GM04503 (cell line): ENCODE measurements around the gene ARHGEF28.
A peak's percentile ranks its signal among the peaks of the same experiment; 100 is the strongest.

Experiments used
- DNase-seq: peaks from one replicate; pipeline ENCODE4 v3.0.0-alpha.2; 2012; ENCODE audit warnings: low read depth

ARHGEF28 gene

DNA sequence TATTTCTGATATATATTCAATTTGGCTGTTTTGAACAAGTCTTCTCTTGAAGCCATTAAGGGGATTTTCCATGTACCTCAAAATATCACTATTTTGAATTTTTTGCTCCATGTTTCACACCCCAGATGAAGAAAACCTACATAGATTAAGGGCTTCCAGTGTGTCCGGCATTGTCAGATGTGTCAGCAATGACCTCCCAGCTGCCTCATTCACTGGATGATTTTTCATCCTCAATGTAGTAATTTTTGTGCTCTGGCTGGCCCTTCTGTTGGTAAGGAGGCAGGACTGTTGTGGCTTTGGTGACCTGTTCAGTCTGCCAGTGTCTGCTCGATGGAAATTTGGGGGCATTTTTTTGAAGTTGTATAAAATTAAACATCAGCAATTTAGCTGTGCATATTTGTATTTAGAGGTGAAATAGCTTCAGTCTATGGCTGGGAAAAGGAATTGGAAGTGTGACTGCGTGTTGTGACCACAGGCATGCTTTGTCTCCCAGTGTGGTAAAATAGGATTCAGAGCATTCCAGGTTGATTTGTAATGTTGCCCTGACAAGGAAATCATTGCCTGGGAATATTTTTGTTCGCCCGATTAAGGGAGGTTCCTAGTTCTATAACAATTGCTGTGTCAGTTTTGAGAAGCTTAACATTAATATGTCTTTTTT, 312.4 kb downstream of the ARHGEF28 start:
- peak; percentile 95 for DNase-seq

DNA sequence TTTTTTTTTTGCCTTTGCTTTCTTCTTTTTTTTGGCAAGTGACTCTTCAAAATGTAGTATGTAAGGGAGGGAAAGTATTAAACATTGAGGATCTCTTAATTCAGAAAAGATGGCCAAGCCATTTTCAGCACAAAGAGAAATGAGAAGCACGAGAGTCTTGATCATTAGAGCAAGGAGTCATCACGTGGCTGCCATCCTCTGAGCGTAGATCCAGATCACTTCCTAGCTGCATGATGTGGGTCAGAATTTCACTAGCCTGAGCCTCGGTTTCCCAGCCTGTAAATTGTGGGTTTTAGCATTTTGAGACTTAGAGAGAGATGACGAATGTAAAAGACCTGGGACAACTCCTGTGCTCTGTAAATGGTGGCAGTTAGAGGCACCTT, 312.9 kb downstream of the ARHGEF28 start:
- no peak for DNase-seq

DNA sequence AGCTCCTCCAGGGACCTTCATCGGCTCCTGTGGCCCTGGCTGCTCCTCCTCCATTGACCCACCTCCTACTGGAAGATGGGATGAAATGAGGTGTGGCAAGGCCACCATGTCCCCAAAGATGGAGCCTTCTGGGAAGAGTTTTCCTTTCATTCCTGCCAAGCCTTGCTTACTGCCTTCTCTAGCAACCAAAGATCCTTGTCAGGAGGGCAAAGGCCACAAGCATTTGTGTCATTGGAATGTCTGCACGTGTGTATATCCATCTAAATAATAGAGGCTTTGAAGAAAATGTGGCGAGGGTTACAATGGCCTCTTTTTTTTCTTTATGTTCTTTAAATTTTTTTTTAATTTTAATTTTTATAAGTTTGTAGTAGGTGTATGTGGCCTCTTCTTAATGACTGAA, 313.6 kb downstream of the ARHGEF28 start:
- DNase-seq = no peak

DNA sequence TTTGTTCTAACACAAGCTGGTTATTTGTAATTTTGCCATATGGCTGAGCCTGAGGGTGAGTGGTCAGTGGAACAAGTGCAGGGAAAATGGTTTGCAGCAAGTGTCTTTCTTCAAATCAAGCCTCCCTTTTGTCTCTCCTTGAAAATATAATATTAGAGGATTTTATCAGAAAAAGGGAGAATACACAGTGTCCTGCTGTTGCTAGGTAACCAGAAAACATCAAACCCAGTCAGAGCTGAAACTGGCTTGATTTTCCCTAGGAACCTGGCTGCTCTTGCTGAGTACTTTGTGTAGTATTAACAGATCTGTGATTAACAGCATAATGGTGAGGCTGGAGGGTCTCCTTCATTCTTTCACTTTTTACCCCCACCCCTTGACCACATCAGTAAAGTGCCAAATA, 314.0 kb downstream of the ARHGEF28 start:
- no peak for DNase-seq

DNA sequence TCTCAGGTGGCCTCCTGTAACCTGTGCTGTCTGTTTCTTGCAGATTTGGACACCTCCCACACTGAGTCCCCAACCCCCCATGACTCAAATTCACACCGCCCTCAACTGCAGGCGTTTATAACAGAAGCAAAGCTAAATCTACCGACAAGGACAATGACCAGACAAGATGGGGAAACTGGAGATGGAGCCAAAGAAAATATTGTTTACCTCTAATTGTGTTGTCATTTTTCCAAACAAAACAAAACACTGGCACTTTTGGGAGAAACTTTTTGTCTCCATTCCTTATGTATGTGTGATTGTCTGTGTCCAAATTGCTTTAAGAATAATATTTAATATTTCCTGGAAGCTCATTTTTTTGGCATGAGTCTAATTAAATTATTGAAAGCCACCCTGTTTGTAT, 314.8 kb downstream of the ARHGEF28 start:
- DNase-seq = no peak

DNA sequence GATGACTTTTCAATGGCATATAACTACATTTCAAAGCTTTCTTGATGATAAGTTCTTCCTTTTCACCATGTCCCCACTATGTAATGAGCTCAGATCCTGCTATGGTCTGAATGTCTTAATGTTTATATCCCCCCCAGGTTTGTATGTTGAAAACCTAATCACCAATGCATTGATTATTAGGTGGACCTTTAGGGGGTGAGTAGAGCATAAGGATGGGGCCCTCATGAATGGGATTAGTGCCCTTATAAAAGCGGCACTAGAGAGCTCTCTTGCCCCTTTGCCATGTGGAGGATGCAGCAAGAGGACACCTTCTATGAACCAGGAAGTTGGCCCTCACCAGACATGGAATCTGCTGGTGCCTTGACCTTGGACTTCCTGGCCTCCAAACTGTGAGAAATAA, 316.8 kb downstream of the ARHGEF28 start:
- DNase-seq = no peak

DNA sequence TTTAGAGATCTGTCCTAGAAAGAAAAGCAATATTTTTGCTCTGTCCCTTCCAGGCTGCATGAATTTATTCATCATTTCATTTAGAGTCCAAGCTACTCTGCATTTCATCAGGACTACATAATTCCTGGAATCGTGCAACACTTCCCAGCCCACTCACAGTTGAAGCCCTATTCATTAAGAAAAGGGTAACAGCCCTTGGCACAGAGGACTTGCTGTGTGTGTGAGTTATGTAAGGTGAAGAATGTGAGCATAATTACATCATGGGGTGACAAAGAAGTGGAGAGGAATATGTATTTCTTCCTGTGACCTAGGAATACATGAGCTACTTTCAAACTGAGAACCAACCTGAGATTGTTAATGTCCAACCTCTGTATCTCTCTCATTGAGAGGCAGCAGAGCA, 317.4 kb downstream of the ARHGEF28 start:
- no peak for DNase-seq

DNA sequence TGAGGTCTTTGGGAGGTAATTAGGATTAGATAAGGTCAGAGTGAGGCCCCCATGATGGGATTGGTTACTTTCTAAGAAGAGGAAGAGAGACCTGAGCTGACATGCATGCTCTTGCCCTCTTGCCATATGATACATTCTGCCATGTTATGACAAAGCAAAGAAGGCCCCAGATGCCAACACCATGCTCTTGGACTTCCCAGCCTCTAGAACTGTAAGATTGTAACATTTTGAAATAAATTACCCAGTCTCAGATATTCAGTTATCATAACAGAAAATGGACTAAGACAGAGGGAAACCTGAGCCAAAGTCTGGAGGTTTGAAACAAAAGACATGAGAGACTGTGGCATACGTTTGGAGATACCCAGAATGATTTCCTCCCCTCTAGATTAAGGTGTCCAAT, 318.6 kb downstream of the ARHGEF28 start:
- DNase-seq = no peak

DNA sequence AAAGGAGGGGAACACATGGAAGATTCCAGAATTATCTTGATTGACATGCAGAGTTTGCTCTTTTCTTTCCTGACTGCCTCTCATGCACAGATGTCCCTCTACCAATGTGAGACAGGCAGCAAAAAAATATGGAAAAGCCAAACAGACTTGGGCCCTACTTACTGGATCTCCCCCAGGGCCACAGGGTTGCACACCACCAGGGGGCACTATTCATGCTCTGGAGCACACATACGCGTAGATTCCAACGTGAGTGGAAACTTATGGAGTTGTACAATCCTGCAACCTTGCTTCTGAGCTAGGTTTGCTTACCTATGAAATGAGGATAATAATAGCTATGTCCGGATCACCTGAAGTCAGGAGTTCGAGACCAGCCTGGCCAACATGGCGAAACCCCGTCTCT, 319.5 kb downstream of the ARHGEF28 start:
- DNase-seq = no peak

DNA sequence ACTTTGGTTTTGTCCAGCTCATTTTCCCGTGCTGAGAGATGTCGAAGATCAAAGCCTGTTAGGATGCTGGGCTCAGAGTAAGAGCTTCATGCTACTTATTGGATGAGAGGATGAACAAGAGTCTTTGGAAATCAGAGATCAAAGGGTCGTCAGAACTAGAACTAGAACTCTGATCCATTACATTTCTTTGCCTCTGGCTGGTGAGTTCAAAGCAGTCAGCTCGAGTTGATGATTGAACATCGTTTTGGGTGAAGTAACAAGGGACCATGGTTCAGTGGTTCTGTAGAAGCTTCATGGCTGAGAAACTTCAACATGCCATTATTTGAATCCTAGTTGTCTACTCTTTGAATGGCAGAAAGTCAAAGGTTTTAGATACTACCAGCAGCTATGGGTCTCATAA, 320.3 kb downstream of the ARHGEF28 start:
- DNase-seq = no peak

DNA sequence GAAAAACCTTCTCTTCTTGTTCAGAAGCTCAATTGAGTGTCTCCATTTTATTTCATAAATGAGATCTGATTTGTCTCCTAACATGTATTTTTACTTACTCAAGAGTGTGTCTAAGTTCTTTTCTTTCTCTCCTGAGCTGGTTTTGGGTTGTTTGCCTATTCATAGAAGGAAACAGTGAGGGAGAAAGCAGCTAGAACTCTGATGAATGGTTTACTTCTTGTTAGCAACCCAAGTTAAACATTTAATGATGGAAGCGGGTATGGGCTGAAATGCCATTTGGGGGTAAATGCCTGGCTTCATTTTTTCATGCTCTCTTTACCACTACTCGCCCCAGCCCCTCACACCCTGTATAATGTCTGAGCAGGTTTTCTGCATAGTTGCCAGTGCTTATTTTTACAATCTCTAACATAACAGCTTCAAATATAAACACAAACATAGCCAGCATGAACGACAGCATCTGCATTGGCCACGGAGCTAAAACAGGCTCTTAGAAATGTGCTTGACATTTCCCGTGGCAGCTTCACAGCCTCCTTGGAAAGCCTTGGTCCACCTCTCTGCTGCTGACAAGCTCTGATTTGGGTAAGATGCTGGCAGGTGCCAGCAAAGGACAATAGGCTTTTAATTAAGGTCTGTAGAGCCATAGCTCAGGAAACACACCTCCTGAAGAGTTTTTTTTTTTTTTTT, 321.1 kb downstream of the ARHGEF28 start:
- DNase-seq = no peak

DNA sequence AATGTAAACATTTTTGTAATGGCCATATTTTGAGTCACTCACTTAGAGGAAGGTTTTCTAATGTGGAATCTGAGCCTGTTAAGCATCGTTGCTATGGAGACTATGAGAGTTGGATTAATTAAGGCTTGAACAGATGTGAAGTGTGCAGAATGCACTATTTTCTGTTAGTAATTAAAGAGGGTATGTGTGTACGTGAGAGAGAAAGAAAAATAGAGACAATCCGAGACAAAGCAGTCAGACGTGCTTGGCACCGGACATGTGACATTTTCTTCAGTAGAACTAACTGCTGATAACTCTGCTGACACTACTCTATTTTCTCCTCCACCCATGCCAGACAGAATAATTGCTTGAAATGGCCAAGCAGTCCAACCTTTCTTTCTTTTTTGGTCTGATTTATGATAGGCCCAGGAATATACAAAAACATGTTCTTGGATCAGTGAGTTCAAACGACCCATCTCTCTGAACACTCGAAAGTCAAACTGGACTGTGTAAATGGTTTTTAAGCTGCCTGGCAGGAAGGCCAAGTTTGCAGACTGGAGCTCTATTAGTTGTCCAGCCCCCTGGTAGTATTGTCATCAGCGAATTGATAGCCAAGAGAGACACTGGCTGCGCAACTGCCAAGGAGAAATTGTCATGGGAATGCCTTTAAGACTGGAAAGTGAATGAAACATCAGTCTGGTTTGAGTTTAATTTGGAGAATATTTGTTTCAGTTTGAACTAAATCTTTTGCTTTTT, 322.1 kb downstream of the ARHGEF28 start:
- DNase-seq = no peak

DNA sequence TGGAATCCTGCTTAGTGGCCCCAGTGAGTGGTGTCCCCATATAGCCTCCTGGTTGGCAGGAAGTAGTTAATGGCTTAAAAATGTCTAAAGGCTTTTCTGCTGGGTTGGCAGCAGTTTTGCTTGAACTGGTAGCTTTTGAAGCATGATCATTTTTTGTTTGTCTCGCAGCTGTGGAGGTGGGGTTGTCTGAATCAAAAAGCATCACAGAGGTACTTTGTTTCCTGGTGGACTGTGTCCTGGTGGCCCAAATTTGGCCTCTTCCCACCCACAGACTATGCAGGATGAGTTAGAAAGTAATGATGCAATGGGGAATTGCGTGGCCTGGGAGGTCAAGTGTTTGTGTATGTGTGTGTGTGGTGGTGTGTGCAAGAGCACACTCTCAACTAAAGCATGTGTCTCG, 322.7 kb downstream of the ARHGEF28 start:
- DNase-seq = no peak

DNA sequence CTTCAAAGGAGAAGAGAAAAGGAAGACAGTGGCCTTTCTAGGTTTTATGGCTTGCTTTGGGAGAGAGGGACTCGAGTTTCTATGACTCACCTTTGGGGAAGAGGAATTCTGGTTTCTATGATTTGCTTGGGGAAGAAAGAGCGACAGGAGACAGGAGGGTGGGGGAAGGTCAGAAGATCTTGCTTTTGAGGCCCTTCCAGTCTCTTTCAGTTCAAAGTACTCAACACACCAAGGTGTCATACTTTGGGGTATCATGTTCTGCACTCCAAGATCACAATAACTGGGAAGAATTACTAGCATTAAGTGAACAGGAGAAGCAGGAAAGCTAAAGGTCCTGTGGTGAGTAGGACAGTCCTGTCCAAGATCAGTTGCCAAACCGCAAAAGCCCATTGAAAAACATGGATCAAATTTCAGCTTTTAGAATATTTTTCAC, 324.5 kb downstream of the ARHGEF28 start:
- no peak for DNase-seq

DNA sequence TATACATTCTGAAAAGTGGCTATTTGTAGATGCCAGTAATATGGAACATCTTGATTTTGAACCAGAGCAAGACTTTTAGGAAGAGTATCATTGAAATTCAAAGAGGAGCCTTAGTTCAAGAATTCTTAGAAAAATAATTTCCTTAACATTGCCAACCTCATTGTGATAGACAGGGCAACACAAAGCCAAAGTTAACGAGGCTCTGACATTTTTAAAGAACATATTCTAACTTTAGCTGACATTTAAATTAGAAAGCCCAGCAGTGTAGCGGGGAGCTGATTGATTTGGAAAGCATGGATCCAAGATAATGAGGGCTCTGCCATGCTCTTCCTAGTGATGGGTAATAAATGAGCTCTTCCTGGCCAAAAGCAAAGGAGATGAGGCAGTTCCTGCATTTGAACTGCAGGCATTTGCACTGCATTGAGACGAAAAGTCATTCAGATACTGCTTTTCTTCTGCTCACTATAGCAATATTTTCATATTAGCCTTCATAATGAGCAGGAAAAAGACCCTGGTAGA, 325.0 kb downstream of the ARHGEF28 start:
- DNase-seq = no peak

DNA sequence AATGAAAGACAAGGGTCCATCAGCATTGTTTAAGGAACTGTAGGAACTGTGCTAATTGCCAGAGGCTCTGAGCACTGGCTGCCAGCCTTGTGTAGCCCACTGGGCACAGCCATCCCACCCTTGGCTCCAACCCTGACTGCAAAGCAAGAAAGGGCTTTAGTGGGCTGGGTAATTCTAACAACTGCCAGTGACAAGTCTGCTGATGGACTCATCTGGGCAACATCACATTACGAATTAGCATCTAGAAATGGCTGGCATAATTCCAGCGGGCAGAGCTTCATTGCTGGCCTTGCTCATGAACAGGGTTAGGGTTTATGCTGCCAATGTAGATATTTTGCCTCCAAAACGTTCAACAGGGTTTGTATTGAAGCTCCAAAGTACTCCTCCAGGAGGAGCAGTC, 326.9 kb downstream of the ARHGEF28 start:
- no peak for DNase-seq

DNA sequence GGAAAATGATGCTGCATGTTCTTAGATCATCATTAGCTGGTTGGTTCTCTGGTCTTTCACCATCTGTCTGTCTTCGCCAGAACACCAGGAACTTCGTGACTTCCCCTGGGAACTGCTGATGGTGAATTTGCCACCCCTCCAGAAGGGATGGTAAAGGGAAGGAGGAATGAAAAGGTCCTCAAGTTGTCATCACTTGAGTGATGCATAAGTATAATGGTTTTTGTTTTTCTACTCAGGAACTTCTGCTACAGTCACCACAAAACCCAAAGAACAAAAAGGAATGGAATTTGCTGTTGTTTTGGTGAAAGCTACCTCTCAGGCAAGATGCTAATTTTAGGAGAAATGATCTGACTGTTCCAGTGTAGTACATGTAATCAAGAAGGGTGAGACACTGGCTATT, 328.4 kb downstream of the ARHGEF28 start:
- no peak for DNase-seq

DNA sequence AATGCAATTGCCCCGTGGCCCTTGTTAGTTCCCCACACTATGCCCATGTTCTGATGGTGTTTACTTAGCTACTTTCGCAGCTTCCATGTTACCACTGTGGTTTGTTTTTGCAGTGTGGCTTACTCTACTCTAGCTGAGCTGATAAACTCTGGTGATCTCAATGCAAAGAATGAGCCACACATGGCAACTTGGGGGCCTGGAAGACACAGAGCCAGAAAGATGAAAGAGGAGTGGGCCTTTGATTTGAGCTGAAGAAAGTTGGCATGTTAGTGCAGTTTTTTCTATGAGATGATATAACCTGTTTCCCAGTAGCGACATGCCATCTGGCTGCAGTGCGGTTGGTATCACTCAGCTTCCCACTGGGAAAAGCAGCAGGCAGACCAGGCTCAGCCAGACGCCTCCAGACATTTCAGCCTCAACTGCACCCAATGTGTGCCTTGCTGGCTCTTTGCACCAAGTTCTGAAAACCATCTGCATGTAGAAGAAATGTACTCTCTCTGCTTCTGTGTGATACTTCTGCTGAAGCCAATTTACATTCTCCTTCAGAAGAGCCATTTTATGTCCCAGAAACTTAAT, 329.4 kb downstream of the ARHGEF28 start:
- no peak for DNase-seq

DNA sequence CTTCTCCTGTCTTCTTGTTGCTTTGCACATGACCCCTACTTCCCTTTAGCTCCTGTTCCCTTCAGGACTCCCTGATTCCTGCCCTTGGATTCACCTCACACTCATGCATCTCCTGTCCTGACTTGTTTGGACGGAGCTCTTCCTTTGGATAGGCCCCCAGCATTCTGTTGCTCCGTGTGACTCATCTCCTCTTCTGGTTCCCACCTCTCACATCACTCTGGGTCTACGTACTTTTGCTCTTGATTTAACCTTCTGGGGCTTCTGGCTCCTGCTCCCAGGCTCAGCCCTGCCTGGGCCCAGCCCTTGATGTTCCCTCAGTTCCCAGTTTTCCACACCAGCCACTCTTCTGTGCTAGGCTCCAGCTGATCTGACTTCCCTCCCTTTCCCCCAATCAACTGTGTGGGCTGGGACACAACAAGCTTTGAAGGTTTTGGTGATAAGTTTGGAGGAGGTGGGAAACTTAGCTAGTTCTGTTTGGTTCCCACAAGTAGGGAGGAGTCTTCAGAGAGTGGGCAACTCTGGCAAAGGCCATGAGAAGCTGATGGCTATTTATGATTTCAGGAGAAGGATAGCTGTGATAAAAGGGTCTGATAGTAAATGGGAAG, 331.5 kb downstream of the ARHGEF28 start:
- DNase-seq = no peak

DNA sequence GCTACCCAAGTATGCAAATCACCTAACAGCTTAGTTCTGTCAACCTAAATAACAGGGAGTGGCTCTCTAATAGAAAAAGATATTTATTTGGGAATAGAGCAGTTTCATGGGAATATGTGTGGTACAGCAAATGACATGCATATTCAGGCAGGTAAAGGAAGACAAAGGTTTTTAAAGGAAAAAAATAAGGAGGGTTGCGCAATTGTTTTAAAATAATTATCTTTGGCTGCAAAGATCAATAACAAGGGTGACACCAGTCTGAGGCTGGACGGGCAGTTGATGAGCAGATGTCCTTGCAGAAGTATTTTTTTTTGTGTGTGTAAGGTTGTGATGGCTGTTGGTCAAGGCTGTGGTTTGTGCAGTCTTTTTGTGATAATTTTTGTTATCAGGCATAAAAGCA, 332.0 kb downstream of the ARHGEF28 start:
- DNase-seq = no peak

DNA sequence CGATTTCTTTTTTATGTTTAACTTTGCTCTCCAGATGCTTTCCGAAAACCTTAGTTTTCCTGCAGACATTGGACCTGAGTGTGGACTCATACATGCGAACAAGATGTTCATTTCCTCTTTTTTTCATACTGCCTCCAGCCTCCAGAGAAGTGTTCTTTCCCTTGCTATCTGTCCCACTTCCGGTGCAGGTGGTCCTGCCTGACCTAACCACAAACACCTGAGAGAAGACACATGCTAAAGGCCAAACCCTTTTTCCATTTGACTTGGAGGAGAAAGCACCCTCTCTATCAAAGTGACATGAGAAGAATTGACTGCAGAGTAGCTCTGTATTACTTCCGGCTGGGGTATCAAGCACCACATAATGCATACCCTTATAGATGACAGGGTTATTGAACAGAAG, 334.0 kb downstream of the ARHGEF28 start:
- no peak for DNase-seq

DNA sequence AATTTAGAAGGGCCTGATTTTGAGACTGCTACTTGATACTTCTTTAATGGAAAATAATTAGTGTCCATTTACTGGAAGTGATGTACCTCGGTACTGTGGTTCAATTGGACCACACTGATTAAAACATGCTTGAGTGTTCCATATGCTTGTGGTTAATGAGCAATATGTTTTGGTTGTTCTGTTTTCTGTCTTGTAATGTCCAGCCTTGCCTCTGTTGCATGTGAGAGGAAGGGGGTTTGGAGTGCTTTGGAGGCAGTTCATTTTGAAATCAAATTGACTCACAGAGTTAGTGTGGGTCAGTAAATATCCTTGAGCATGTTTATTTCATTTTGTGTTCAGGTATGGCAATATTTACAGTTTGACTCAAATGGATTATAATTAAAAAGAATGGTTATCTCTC, 334.4 kb downstream of the ARHGEF28 start:
- no peak for DNase-seq
